ENCODE data around the gene CDKL5.

The CDKL5 gene

DNA sequence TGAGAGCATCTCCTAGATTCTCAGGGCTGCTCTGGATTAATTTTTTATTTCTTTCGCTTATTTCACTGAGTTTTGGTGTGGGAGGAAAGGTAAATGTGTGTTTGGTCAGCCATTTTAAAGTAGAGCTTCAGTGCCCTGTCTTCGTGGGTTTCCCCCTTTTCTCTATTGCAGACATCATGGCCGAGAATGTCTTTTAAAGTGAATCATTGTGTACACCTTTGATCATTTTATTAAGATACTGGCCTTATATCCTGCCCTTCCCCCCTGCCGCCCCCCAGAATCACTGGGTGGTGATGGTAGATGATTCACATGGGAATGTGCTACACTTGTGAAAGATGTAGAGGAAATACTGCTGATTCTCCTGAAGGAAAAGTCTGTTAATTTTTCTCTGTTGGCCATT lies 23.8 kb downstream of the CDKL5 start:
- H3K27ac ChIP-seq = no peak overlapping the region
- H3K4me3 ChIP-seq = no peak overlapping the region

DNA sequence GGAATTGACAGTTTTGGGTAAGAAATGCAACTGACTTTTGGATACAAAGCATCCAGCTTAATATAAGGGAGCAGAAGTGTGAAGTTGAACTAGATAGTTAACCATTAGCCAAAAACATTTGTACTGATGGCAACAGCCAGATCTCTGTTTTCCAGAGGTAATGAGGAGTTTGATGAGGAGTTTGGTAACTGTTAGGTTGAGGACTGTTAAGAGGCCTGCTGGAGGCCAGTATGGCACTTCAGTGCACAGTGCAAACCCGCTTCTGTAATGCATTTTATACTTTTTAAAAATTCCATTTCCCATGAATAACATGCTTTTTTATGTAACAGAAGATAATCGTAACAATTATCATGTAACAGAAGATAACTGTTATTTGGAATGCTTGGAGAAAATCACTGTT lies 30.0 kb downstream of the CDKL5 start:
- H3K4me3 ChIP-seq = no peak overlapping the region
- H3K27ac ChIP-seq = no peak overlapping the region

DNA sequence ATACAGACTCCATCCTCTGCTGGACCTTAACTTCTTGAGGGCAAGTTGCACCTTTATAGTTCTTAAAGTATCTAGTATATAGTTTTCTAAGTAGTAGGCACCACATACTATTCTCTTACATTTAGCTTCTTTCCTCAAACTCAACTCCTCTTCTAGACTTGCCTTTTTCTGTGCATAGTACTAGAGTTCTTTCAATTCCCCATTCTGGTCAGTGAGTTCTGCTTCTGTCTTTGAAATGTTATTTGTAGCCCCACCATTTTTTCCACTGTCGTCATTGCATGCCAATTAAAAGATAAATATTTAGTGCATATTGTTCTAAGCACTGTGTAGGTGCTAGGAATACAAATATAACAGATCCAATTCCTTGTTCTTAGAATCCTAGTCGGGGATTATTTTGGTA lies 31.6 kb downstream of the CDKL5 start:
- no peak overlapping the region for H3K4me3 ChIP-seq

DNA sequence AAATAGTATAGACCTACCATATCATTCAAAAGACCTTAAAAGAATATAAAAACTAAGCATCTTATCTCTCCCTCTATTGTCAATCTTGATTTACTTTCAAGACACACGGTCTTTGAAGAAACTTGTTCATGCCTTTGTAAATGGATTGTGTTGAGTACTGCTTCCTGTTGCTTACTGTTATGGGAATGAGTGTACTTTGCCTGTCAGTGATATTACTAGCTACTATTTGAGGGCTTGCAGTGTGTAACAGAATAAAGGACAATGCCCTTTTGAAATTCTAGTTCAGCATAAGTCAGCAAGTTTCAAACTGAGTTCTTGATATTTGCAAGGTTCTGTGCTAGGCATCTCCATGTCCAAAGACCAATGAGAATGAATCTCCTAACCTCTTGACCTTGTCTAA lies 36.0 kb downstream of the CDKL5 start:
- H3K27ac ChIP-seq = no peak overlapping the region
- no peak overlapping the region for H3K4me3 ChIP-seq

More for the DNA sequence above, 31.6 kb downstream of the CDKL5 start:
- H3K27ac ChIP-seq = no peak overlapping the region

DNA sequence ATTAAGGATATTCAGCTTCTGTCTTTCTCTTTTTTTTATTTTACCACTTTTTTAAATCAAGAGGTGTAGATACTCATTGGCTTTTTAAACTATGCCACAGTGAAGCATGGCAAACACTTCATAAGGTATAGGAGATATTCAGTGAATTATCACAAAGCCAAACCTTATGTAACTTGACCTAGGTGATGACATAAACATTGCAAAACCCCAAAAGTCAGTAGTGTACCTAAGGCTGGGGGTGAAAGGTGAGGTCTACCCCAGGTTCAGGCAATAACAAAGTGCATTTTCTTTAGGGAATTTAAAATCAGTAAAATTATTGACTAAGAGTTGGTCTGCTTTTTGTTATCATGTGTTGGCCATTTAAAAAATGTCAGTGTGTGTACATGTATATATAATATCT lies 39.1 kb downstream of the CDKL5 start:
- Histone ChIP-seq H3K4me3 (no peak overlapping the region), H3K27ac (no peak overlapping the region)

DNA sequence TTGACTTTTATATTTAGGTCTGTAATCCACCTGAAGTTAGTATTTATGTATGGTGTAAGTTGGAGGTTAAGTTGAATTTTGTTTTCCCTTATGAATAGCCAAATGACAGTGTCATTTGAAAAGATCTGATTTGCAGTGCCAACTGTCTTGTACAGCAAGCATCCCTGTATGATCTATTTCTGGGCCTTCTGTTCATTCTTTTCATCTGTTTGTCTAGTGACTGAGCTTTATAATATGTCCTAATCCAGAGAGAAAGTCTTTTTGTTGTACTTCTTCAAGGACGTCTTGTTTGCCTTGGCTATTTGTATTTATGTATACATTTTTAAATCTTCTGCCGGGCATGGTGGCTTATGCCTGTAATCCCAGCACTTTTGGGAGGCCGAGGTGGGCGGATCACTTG lies 39.6 kb downstream of the CDKL5 start:
- Histone ChIP-seq H3K27ac (no peak overlapping the region), H3K4me3 (no peak overlapping the region)

DNA sequence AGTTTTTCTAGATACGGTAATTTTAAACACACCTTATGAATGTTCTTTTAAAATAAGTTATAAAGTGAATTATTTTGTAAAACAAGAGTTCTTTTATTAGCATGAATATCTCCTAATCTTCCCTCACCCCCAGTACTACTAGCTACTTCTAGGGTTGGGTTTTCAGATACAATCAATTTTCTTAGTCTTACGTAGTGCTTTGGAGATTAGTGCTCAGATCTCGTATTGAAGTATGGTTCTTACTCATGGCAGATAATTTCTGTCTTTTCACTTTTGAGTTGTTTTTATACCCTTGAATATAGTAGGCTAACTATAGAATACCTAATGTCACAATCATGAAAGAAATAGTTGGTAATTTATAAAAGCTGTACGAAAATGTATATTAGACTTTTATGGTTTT lies 43.2 kb downstream of the CDKL5 start:
- H3K4me3 ChIP-seq = no peak overlapping the region

DNA sequence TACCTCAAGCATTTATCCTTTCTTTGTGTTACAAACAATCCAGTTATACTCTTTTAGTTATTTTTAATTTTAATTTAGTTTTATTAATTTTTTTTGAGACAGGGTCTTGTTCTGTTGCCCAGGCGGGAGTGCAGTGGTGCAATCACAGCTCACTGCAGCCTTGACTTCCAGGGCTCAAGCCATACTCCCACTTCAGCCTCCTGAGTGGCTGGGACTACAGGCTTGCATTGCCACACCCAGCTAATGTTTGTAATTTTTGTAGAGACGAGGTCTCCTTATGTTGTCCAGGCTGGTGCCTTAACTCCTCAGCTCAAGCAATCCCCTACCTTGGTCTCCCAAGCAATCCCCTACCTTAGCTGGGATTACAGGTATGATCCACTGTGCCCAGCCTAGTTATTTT lies 45.9 kb downstream of the CDKL5 start:
- Histone ChIP-seq H3K4me3 (no peak overlapping the region), H3K27ac (no peak overlapping the region)

More for the DNA sequence above, 43.2 kb downstream of the CDKL5 start:
- H3K27ac ChIP-seq = no peak overlapping the region

DNA sequence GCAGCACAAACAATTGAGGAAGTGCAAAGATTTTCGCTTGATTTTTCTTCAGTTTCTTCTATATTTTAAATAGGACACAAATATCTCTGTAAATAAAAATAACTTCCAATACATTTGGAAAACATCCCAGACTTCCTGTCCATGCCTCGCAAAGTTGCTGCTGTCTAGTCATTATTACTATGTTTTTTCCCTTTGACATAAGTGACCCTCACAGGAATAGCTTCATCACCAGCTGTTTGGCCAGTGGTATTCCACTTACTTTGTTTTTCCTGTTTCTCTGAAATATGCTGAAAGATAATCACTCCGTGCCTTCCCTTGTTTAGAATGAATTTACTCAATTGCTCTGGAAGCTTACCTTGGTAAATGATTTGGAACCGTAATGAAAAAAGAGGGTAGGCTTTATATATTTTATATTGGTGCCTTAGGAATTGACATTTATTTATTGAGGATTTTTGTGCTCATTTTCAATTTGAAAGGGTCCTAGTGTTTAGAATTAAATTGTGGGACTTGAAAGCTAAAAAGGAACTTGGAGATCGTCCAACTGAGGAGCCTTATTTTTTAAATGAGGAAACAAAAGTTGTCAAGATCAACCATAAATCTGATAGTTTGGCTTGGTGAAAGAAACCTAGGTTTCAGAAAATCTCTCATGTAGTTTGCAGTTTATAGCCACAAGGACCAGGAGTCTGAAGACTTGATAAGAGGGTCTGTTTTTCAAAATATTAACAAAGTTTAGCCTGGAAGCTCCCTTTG lies 65.6 kb downstream of the CDKL5 start:
- Histone ChIP-seq H3K4me3 (no peak overlapping the region), H3K27ac (no peak overlapping the region)

DNA sequence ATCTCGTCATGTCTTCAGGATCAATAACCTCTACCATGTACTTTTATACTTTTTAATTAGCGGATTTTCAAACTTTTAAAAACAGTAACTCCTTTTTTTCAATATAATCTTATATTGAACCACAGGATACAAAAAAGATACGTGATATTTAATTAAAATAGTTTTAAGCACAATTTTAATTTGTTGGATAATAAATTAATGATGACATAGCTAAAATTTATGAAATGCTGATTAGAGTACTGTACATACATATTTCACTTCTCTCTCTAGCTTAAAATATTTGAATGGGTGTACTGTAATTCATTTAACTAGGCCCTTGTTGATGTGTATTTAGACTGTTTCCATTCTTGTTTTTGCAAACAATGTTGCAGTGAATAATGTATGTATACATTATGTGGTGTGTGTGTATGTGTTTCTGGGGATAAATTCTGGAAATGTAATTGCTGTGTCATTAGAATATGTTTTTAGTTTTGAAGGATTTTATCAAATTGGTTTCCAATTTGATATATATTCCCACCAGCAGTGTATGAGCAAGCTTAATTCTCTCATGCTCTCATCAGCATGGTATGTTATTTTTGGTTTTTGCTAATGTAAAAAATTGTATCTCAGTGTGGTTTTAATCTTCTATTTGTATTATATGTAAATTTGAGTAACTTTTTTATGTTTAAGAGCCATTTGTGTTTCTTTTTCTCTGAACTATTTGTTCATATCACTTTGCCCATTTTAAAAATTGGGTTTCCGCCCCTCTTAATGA lies 66.4 kb downstream of the CDKL5 start:
- Histone ChIP-seq H3K4me3 (no peak overlapping the region), H3K27ac (no peak overlapping the region)

DNA sequence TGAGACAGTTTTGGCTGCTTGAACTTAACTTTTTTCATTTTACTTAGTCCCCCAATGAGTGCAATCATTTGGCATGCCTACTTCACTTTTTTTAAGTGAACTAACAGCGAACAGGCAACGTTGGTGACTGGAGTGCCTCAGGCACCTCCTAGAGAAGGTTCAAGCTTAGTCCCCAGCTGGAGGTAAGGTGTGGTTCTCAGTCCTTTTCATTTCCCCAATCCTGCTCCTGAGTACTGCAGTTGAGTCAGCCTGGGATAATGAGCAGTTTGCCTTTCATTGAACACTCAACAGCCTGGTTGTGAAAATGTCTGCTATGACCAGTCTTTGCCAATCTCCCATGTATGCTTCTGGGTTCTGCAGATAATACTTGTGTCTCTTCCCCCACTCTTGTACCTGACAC lies 109.5 kb downstream of the CDKL5 start:
- H3K27ac ChIP-seq = no peak overlapping the region
- no peak overlapping the region for H3K4me3 ChIP-seq

DNA sequence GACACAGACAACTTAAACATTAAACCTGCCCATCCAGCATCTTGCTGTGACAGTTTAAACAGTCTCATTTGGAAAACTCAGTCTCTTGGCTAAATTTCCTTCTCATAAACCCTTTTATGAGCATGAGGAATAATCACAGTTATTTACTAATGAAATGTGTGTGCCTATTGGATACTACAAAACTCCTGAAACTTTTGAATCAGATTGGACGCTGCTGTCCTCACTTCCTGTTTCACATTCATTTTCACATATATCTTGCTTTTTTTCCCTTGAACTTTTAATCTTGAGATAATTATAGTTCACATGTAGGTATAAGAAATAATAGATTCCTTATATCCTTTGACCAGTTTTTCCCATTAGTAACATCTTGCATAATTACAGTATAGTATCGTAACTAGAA lies 111.7 kb downstream of the CDKL5 start:
- Histone ChIP-seq H3K27ac (no peak overlapping the region), H3K4me3 (no peak overlapping the region)

DNA sequence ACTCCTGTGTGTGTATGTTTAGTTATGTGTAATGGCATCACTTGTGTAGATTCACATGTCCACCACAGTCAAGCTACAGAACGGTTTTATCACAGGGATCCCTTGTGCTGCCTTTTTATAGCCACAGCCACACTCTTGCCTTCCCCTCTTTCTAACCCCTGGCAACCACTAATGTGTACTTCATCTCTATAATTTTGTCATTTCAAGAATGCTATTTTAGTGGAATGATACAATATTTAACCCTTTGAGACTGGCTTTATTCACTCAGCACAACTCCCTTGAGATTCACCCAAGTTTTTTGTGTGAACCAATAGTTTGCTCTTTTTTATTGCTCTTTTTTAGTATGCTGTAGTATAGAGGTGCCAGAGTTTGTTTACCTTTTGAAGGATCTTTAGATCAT lies 112.1 kb downstream of the CDKL5 start:
- Histone ChIP-seq H3K27ac (no peak overlapping the region), H3K4me3 (no peak overlapping the region)

DNA sequence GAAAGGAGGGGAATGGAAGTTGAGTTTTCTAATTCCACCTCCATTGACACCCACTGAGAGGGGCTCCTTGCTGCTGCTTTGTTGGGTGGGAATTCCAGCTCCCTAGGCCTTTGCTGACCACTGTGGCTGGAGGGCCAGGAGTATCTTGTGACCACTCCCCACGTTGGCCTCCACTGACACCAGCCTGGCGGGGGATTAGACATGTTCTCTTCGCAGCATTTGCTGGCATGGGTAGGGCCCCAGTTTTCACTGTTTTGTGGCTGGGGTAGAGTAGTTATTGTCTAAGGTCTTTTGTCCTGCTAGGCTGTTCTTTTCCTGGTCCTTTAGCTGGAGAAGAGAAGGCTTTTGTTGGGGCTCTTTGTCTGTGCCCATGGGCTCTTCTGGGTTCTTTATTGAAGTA lies 116.7 kb downstream of the CDKL5 start:
- no peak overlapping the region for H3K27ac ChIP-seq

DNA sequence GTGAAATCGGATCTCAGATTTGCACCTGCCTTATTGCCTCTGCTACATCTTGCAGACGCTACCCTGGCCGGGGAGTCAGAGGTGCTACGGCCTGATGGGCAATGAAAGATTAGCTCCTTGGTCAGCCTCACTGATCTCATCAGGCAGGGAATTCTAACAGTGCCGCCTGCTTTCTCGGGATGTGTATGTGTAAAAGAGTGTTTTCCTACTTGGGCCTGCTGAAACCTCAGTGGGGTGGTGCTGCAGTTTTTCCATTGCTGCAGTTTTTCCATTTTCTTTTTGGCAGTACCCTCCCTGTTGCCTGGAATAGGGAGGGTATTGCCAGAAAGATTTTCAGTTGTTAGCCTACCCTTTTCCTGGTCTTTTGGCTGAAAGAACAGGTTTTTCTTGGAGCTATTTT lies 117.5 kb downstream of the CDKL5 start:
- H3K27ac ChIP-seq = no peak overlapping the region
- H3K4me3 ChIP-seq = no peak overlapping the region

More for the DNA sequence above, 116.7 kb downstream of the CDKL5 start:
- H3K4me3 ChIP-seq = no peak overlapping the region

DNA sequence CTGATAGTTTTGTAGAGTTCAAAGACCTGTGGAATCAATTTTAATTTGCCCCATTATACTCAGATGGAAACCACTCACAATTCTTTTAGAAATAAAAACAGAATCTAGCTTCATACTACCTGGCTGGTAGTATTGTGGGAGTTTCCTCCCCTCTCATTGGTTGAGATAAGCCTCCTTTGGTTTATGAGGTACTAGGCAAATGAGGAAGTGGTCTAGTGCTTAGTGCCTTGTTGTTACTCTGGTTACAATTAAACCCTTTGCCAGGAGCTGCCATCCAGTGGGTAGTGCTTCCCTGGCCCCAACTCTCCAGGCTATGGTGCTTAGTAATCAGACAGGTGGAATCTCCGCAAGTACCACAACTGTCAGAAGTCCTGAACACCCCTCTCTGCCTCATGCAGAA lies 118.3 kb downstream of the CDKL5 start:
- no peak overlapping the region for H3K4me3 ChIP-seq
- no peak overlapping the region for H3K27ac ChIP-seq

DNA sequence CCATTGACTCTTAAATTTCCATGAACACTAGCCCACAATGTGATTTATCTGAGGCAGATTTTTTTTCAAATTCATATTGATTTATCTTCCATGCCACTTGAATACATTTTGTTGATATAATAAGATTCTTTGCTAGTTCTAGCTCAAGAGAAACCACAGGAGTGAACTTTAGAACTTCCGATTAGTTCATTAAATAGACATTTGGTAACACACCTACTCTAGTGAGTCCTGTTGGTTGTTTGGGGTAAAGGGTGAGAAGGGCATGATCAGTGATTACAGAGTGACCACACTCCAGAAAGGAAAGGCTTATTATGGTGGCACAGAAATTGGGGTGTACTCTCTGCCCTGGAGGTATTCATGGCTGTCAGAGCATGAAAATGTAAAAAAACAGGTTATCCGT lies 120.4 kb downstream of the CDKL5 start:
- H3K4me3 ChIP-seq = no peak overlapping the region
- no peak overlapping the region for H3K27ac ChIP-seq

DNA sequence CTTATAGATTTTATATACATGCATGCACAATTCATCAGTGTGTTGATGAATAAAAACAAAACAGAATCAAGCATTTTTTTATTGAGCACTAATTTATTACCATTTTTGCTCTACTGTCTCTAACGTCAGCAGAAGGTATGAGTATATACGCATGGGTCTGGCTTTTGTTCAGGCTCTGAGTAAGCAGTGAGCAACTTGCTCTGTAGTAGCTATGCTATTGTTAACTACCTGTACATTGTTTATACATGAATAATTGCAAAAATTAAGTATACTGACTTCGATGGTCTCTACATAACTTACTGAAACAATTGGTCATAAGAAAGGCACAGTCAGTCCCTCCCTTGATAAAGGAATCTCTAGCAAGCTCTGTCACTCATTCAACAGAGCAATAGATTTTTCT lies 123.6 kb downstream of the CDKL5 start:
- no peak overlapping the region for H3K27ac ChIP-seq
- H3K4me3 ChIP-seq = no peak overlapping the region

DNA sequence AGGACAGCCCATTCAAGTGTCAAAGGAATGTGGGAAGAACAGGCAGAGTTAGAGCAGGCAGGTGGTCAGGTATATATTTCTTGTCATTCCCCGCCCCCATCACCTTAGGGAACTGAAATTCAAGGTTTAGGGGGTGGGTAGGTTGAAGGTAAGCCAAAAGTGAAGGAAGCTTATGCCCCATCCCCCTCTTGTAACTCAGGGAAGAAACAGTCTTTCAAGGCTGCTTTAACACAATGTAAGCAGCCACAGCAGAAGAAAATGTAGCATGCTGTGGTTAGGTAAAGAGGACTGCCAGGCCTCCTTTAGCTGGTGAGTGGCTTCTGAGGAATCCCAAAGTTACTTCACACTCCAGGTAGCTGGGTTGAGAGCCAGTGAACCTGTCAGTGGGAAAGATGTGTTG lies 124.2 kb downstream of the CDKL5 start:
- no peak overlapping the region for H3K27ac ChIP-seq

DNA sequence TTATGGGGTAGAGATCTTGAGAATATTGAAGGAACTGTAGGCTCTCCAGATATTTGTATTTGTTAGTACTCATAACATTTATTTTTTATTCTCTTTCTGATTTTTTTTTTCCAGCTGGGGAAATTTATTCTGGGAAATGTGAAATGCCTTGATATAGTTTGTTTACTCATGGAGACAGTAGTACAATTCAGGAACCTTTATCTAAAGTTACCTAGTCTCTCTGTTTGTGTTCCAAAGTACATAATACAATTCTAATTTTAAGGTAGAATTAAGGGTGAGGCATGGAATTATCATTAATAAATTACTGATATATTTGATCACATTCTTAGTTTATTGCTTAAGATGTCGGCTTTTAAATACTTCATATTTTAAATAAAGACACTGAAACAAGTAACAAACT lies 132.5 kb downstream of the CDKL5 start:
- no peak overlapping the region for H3K27ac ChIP-seq
- no peak overlapping the region for H3K4me3 ChIP-seq

More for the DNA sequence above, 124.2 kb downstream of the CDKL5 start:
- no peak overlapping the region for H3K4me3 ChIP-seq

DNA sequence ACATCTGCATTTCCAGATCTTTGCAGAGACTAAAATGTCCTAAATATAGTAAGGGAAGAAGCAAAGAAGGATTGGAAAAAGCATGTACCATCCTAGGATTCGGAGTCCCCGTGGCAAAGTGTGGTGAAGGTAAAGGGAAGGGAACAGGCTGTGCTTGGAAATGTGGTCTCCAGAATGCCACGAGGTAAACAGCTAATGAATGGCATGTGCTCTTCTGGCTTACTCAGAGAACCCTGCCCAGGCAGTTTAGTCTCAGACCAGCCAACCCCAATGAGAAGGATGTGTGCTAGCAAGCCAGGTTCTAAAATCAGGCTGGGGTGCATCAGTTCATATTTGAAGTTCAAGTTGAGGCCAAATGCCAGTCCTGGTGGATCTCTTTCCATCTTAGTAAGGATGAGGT lies 133.4 kb downstream of the CDKL5 start:
- Histone ChIP-seq H3K4me3 (no peak overlapping the region), H3K27ac (no peak overlapping the region)

DNA sequence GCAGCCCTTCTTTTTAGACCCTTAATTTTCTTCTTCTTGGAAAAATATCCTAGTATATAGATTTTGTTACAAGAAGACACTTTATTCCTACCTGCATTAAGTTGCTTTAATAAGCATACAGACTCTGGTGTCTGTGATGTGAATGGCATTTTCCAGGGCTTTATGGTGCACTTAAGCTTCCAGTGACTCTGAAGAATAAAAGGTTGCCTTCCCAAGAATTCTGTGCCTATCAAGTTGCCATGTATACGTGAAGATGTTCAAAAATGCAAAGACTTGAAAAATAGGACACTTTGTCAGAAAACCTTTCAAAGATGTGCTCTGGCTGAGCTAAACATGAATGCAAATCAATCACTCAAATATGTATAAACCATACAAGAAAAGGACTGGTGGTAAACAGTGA lies 135.6 kb downstream of the CDKL5 start:
- Histone ChIP-seq H3K27ac (no peak overlapping the region), H3K4me3 (no peak overlapping the region)
